CD4-positive, CD25-positive, alpha-beta regulatory T cell (primary cell): ENCODE measurements around the gene ZNF462. TPM values are rescaled to one million over a fixed set of nuclear protein-coding genes. Genes with fewer than 3 reads are reported as not detected.

Experiments used
- ATAC-seq, 2 donors: fragments of 150-1000 bp; cut with Tn5 transposase; one replicate each; pipeline ENCODE4 v1.10.0; 2021; ENCODE audit warnings: low read depth in 2 of 2, moderate number of reproducible peaks in 2 of 2, moderate library complexity in 1 of 2
- DNase-seq, 3 donors: peaks; one replicate each; pipeline versions ENCODE4 v3.0.0 to v3.0.0-alpha.2; 2012 to 2022; ENCODE audit warnings: mixed read lengths in 1 of 3
- H3K27ac ChIP-seq: one replicate; pipeline ENCODE4 v1.7.0; 2013; ENCODE audit warnings: mild to moderate bottlenecking, low read length; ENCODE audit not compliant: insufficient read depth, poor library complexity, severe bottlenecking
- H3K27me3 ChIP-seq: one replicate; pipeline ENCODE4 v1.7.0; 2013; ENCODE audit warnings: low read length; ENCODE audit not compliant: control insufficient read depth, insufficient read depth
- H3K36me3 ChIP-seq: one replicate; pipeline ENCODE4 v1.7.0; 2013; ENCODE audit warnings: mild to moderate bottlenecking, low read length, moderate library complexity; ENCODE audit not compliant: control insufficient read depth, insufficient read depth
- H3K4me1 ChIP-seq: 2 replicates; pipeline ENCODE4 v1.7.0; 2013; ENCODE audit warnings: mild to moderate bottlenecking, low read length; ENCODE audit not compliant: insufficient read depth, control insufficient read depth, poor library complexity, severe bottlenecking
- H3K4me3 ChIP-seq: one replicate; pipeline ENCODE4 v1.7.0; 2013; ENCODE audit warnings: low read depth, mild to moderate bottlenecking, low read length, moderate library complexity
- H3K9me3 ChIP-seq, 2 experiments: 1 replicate in 1 of 2; 2 replicates in 1 of 2; pipeline ENCODE4 v1.7.0; 2013; ENCODE audit warnings: low read length in 2 of 2, mild to moderate bottlenecking in 1 of 2, moderate library complexity in 1 of 2; ENCODE audit not compliant: control insufficient read depth in 2 of 2
- H3K27ac Mint-ChIP-seq, 3 donors: one replicate each; pipeline ENCODE4 v1.8.0; 2020 to 2022; ENCODE audit warnings: mild to moderate bottlenecking in 3 of 3, mixed read lengths in 3 of 3, moderate library complexity in 2 of 3
- H3K27me3 Mint-ChIP-seq: one replicate; pipeline ENCODE4 v1.8.0; 2022; ENCODE audit warnings: mild to moderate bottlenecking, mixed read lengths
- H3K36me3 Mint-ChIP-seq: one replicate; pipeline ENCODE4 v1.8.0; 2020; ENCODE audit warnings: mixed read lengths
- H3K4me1 Mint-ChIP-seq, 4 donors: one replicate each; pipeline ENCODE4 v1.8.0; 2020 to 2022; ENCODE audit warnings: mixed read lengths in 4 of 4, mild to moderate bottlenecking in 1 of 4
- H3K4me3 Mint-ChIP-seq, 4 donors: one replicate each; pipeline ENCODE4 v1.8.0; 2020 to 2022; ENCODE audit warnings: mild to moderate bottlenecking in 4 of 4, mixed read lengths in 4 of 4, moderate library complexity in 3 of 4
- H3K9me3 Mint-ChIP-seq, 7 donors: one replicate each; pipeline ENCODE4 v1.8.0; 2020 to 2022; ENCODE audit warnings: mixed read lengths in 7 of 7, mild to moderate bottlenecking in 3 of 7, moderate library complexity in 2 of 7
- polyA plus RNA-seq, 4 donors: library from polyadenylated mRNA; unstranded; fragments of 300-500 nt; fragmentation: Illumina TruSeq; gene quantifications; one replicate each; pipeline ENCODE4 v1.2.3, GENCODE V29; 2021
- total RNA-seq: library from RNA; stranded (reverse); gene quantifications from one replicate; pipeline ENCODE4 v1.2.3, GENCODE V29; 2022

ZNF462 gene
- total and polyA plus RNA-seq, 5 donors from 2014 or later, result 0.62 to 1.7 TPM; not detected in 3

- no peak overlapping the region for H3K4me3 ChIP-seq
- H3K27me3 Mint-ChIP-seq, result no peaks in the 10 kb centered on the region
- H3K4me1 ChIP-seq, result no peaks in the 10 kb centered on the region
- no peaks in the 10 kb centered on the region for H3K36me3 Mint-ChIP-seq
- ATAC-seq, result no peak
- no peaks in the 10 kb centered on the region for H3K36me3 ChIP-seq
- H3K4me1 Mint-ChIP-seq, result no peaks in the 10 kb centered on the region
- no peak overlapping the region for H3K27ac ChIP-seq
- no peak overlapping the region for H3K4me3 Mint-ChIP-seq
- no peak overlapping the region for H3K27ac Mint-ChIP-seq
- peaks cover 4 to 10% (median 4%) of the 10 kb centered on the region in 7 donors for H3K9me3 Mint-ChIP-seq
- DNase-seq, result no peak
- H3K27me3 ChIP-seq, result no peaks in the 10 kb centered on the region
- peaks cover 0 to 3% of the 10 kb centered on the region in 2 experiments for H3K9me3 ChIP-seq
Measured at GRCh38 chr9:106932178-106932577, 69.2 kb downstream of the ZNF462 start.

GRCh38 chr9:106932675-106933074 is 69.7 kb downstream of the ZNF462 start:
- Histone ChIP-seq H3K9me3 (peaks cover 0 to 2% of the 10 kb centered on the region in 2 experiments), H3K4me1 (no peaks in the 10 kb centered on the region), H3K27me3 (no peaks in the 10 kb centered on the region), H3K36me3 (no peaks in the 10 kb centered on the region), H3K4me3 (no peak overlapping the region), H3K27ac (no peak overlapping the region)
- H3K9me3 Mint-ChIP-seq, result peaks cover 4 to 8% (median 4%) of the 10 kb centered on the region in 7 donors
- H3K4me1 Mint-ChIP-seq, result no peaks in the 10 kb centered on the region
- no peak overlapping the region for H3K27ac Mint-ChIP-seq
- ATAC-seq, result no peak
- no peaks in the 10 kb centered on the region for H3K27me3 Mint-ChIP-seq
- no peak overlapping the region for H3K4me3 Mint-ChIP-seq
- no peak for DNase-seq
- no peaks in the 10 kb centered on the region for H3K36me3 Mint-ChIP-seq

- no peaks in the 10 kb centered on the region for H3K4me1 ChIP-seq
- H3K27ac ChIP-seq, result no peak overlapping the region
- H3K27me3 ChIP-seq, result no peaks in the 10 kb centered on the region
- ATAC-seq, result no peak
- Mint-ChIP-seq H3K4me3 (no peak overlapping the region), H3K36me3 (no peaks in the 10 kb centered on the region), H3K4me1 (no peaks in the 10 kb centered on the region), H3K9me3 (peaks cover 2 to 8% (median 4%) of the 10 kb centered on the region in 7 donors), H3K27ac (no peak overlapping the region), H3K27me3 (no peaks in the 10 kb centered on the region)
- H3K4me3 ChIP-seq, result no peak overlapping the region
- no peaks in the 10 kb centered on the region for H3K36me3 ChIP-seq
- H3K9me3 ChIP-seq, result no peaks in the 10 kb centered on the region
- no peak for DNase-seq
Measured at GRCh38 chr9:106933470-106933869, 70.5 kb downstream of the ZNF462 start.

- ATAC-seq (no peak), DNase-seq (no peak)
- Histone ChIP-seq H3K36me3 (no peaks in the 10 kb centered on the region), H3K4me1 (no peaks in the 10 kb centered on the region), H3K27ac (no peak overlapping the region), H3K27me3 (no peaks in the 10 kb centered on the region), H3K4me3 (no peak overlapping the region), H3K9me3 (no peaks in the 10 kb centered on the region)
- H3K27ac Mint-ChIP-seq, result no peak overlapping the region
- H3K4me3 Mint-ChIP-seq, result no peak overlapping the region
- H3K9me3 Mint-ChIP-seq, result peaks cover 0 to 8% (median 4%) of the 10 kb centered on the region in 7 donors
- no peaks in the 10 kb centered on the region for H3K4me1 Mint-ChIP-seq
- H3K27me3 Mint-ChIP-seq, result no peaks in the 10 kb centered on the region
- no peaks in the 10 kb centered on the region for H3K36me3 Mint-ChIP-seq
Measured at GRCh38 chr9:106934442-106935238, 71.7 kb downstream of the ZNF462 start.

GRCh38 chr9:106936680-106937079 is 73.7 kb downstream of the ZNF462 start:
- H3K27me3 Mint-ChIP-seq, result no peaks in the 10 kb centered on the region
- no peaks in the 10 kb centered on the region for H3K4me1 Mint-ChIP-seq
- no peak overlapping the region for H3K4me3 Mint-ChIP-seq
- DNase-seq, result no peak
- H3K9me3 Mint-ChIP-seq, result peaks cover 0 to 6% (median 2%) of the 10 kb centered on the region in 7 donors
- H3K36me3 Mint-ChIP-seq, result no peaks in the 10 kb centered on the region
- ATAC-seq, result no peak
- H3K9me3 ChIP-seq, result no peaks in the 10 kb centered on the region
- no peak overlapping the region for H3K27ac Mint-ChIP-seq
- H3K4me3 ChIP-seq, result no peak overlapping the region
- no peaks in the 10 kb centered on the region for H3K4me1 ChIP-seq
- H3K27ac ChIP-seq, result no peak overlapping the region
- no peaks in the 10 kb centered on the region for H3K27me3 ChIP-seq
- H3K36me3 ChIP-seq, result no peaks in the 10 kb centered on the region

GRCh38 chr9:106941916-106942315 is 79.0 kb downstream of the ZNF462 start:
- no peak for ATAC-seq
- H3K4me1 Mint-ChIP-seq, result no peaks in the 10 kb centered on the region
- Histone ChIP-seq H3K27ac (no peak overlapping the region), H3K4me1 (no peaks in the 10 kb centered on the region), H3K4me3 (no peak overlapping the region), H3K27me3 (no peaks in the 10 kb centered on the region), H3K36me3 (no peaks in the 10 kb centered on the region), H3K9me3 (no peaks in the 10 kb centered on the region)
- no peaks in the 10 kb centered on the region for H3K27me3 Mint-ChIP-seq
- peaks cover 0 to 3% (median 0%) of the 10 kb centered on the region in 7 donors for H3K9me3 Mint-ChIP-seq
- H3K27ac Mint-ChIP-seq, result no peak overlapping the region
- no peak overlapping the region for H3K4me3 Mint-ChIP-seq
- no peaks in the 10 kb centered on the region for H3K36me3 Mint-ChIP-seq
- DNase-seq, result no peak

- Mint-ChIP-seq H3K27ac (no peak overlapping the region), H3K27me3 (no peaks in the 10 kb centered on the region), H3K9me3 (peaks cover 0 to 2% (median 0%) of the 10 kb centered on the region in 7 donors), H3K36me3 (no peaks in the 10 kb centered on the region), H3K4me1 (no peaks in the 10 kb centered on the region), H3K4me3 (no peak overlapping the region)
- Histone ChIP-seq H3K9me3 (no peaks in the 10 kb centered on the region), H3K27me3 (no peaks in the 10 kb centered on the region), H3K27ac (no peak overlapping the region), H3K4me1 (no peaks in the 10 kb centered on the region), H3K36me3 (no peaks in the 10 kb centered on the region), H3K4me3 (no peak overlapping the region)
- DNase-seq (no peak), ATAC-seq (no peak)
Measured at GRCh38 chr9:106945727-106946660, 83.0 kb downstream of the ZNF462 start.
